ENCODE results near the gene FILIP1L.

FILIP1L gene

DNA sequence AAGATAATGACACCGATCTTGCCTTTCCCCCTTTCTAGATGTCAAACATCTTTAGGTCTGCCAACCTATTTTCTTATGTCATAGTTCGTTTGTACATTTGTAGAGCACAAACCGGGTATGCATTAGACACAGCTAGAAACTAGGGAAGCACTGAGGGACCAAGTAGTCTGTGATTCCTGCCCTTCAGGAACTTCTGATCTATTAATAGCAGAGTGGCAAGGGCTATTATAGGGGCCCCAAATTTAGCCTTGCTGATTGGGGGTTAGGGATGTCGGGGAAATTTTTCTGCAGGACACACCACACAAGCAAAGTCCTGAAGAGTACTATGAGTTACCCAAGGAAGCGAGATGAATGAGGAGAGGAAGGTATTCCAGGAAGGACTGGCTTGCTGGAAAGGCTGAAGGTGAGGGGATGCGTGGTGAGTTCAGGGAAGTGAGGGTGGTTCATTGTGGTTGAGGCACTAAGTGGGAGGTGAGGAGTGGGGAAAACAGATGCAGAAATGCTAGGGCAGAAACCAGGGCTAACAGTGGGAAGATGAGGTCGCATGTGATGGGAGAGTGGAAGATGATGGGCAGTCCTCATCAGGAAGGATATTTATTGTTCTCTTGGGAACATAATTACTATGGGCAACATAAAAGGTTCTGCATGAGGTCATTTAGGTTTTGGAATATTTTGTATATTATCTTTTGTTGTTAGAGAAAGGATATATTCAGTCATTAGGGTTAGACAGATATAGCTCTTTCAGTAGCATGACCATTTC is 152.4 kb downstream of the FILIP1L start:
- Histone ChIP-seq H3K4me3 (ENCODE audit: low read depth, low read length) (no peak overlapping the region), H3K27me3 (ENCODE audit: insufficient read depth, low read length) (no peaks in the 10 kb centered on the region), H3K79me2 (ENCODE audit: control insufficient read depth, insufficient read depth, low read length, unreplicated experiment) (no peaks in the 10 kb centered on the region), H3K27ac (ENCODE audit: low read depth, low read length) (0 out of 2 replicates have a peak overlapping the region, but pooled peaks have one; percentile 2), H3K36me3 (ENCODE audit: insufficient read depth, low read length) (no peaks in the 10 kb centered on the region), H3K4me1 (ENCODE audit: control insufficient read depth, insufficient read depth, low read length, unreplicated experiment) (peaks cover 24% of the 10 kb centered on the region), H2AFZ (ENCODE audit: low read length, unreplicated experiment) (no peak overlapping the region)

DNA sequence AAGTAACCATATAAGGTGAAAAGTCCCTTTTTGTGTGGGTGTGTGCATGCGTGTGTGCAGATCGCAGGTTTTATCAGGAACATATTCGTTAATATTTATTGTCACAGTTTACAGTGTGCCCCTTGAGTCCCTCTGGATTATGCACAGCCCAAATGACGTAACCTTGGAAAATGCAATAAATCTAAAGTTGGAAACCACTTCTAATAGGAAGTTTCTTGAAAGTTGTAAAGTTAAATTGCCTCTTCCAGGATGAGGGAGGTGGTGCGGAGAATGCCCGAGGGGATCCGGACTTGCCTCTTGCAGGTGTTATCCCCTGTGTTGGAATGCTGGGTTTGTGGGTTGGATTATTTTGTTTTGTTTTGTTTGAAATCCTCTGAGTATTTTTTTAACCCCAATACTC is 153.4 kb downstream of the FILIP1L start:
- Histone ChIP-seq H3K4me1 (ENCODE audit: control insufficient read depth, insufficient read depth, low read length, unreplicated experiment) (peaks cover 24% of the 10 kb centered on the region), H3K4me3 (ENCODE audit: low read depth, low read length) (no peak overlapping the region), H3K79me2 (ENCODE audit: control insufficient read depth, insufficient read depth, low read length, unreplicated experiment) (no peaks in the 10 kb centered on the region), H3K27me3 (ENCODE audit: insufficient read depth, low read length) (no peaks in the 10 kb centered on the region), H3K27ac (ENCODE audit: low read depth, low read length) (no peak overlapping the region), H3K36me3 (ENCODE audit: insufficient read depth, low read length) (no peaks in the 10 kb centered on the region), H2AFZ (ENCODE audit: low read length, unreplicated experiment) (no peak overlapping the region)

DNA sequence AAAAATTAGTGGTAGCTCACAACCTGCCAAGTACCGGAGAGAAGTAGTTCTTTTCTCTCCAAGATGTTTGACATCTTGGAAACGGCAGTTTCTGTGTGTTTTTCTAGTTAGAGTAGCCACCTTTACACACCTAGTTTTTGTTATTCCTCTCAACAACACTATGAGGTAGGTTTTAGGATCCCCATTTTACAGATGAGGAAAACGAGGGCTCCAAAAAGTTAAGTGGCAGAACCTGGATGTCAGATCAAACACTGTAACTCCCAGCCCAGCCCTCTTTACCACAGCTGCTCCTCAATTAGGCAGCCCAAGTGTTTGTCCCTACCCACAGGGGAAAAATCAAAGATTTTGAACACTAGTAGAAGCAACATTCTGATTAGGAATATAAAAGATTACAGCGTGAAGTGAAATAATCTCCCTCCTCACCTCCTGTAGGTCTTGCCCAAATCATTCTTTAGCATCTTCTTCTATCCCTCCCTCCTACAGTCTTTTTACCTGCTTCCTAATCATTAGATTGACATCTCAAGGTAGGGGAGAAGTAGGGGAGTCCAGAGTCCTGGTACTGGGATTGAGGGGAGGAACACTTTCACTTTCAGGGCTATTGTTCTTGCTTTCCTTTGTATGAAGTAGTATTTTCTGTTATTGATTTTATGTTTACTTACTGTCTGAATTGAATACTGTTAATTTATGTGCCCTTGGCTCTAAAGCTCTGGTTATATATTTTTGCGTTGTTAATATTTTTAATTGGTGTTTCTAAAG is 154.0 kb downstream of the FILIP1L start:
- Histone ChIP-seq H3K79me2 (ENCODE audit: control insufficient read depth, insufficient read depth, low read length, unreplicated experiment) (no peaks in the 10 kb centered on the region), H3K4me1 (ENCODE audit: control insufficient read depth, insufficient read depth, low read length, unreplicated experiment) (peaks cover 21% of the 10 kb centered on the region), H3K4me3 (ENCODE audit: low read depth, low read length) (peak overlapping the region; percentile 44), H3K27me3 (ENCODE audit: insufficient read depth, low read length) (no peaks in the 10 kb centered on the region), H2AFZ (ENCODE audit: low read length, unreplicated experiment) (no peak overlapping the region), H3K27ac (ENCODE audit: low read depth, low read length) (no peak overlapping the region), H3K36me3 (ENCODE audit: insufficient read depth, low read length) (no peaks in the 10 kb centered on the region)

DNA sequence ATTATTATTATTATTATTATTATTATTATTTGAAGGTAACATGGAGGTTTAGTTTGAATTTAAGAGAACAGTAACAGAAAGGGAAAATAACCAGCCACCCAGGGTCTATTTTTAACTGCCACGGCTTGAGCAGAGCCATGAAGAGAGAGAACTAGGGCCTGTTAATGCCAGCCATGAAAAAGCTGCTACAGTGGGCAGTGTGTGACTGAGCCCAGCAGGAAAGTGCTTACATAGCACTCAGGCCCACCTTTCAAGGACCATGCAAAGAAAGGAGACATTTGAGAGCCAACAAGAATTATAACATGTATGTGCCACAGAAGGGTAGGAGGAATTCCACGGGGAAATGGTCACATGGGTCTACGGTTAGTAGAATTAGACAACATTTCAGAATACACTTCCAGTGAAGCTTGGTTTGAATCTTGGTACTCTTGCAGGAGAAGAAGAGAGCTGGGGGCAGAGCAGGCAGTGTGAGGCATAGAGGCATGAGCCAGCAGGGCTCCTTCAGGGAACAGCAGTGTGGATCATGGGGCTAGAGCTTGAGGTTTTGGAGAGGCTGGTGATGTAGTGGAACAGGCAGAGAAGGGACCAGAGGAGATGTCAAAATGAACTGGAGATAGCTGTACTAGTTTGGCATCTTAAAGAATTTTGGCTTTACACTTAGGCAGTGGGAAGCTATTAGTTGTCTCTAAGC is 155.9 kb downstream of the FILIP1L start:
- Histone ChIP-seq H3K79me2 (ENCODE audit: control insufficient read depth, insufficient read depth, low read length, unreplicated experiment) (no peaks in the 10 kb centered on the region), H3K27me3 (ENCODE audit: insufficient read depth, low read length) (no peaks in the 10 kb centered on the region), H3K36me3 (ENCODE audit: insufficient read depth, low read length) (no peaks in the 10 kb centered on the region), H3K4me1 (ENCODE audit: control insufficient read depth, insufficient read depth, low read length, unreplicated experiment) (peaks cover 10% of the 10 kb centered on the region), H2AFZ (ENCODE audit: low read length, unreplicated experiment) (no peak overlapping the region), H3K27ac (ENCODE audit: low read depth, low read length) (no peak overlapping the region), H3K4me3 (ENCODE audit: low read depth, low read length) (no peak overlapping the region)

DNA sequence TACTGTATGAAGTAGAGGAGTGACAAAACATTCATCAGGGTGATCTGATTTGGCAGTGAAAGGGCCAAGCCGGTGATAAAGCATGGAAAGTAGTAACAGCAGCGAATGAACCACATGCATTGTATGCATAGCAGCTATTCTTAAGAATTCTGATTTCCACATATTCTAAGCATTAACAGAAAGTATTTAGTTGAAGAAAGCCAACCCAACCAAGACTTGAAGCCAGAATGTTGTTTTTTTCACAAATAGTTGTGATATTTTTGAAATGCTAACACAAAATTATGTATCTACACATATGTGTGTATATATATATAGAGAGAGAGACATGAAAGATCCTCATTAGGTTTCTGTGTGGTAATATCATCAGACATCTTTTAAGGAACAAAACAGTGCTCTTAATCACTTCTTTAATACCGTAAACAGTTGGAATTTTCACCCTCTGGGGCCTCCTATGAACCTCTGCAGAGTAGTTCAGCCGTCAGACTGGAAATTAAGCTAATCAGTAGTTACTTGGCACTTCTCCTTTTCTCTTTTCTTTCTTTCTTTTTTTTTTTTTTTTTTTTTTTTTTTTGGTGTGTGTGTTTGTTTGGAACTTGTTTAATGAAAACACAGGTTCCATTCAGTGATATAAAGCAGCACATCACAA is 157.0 kb downstream of the FILIP1L start:
- H3K79me2 ChIP-seq (ENCODE audit: control insufficient read depth, insufficient read depth, low read length, unreplicated experiment): no peaks in the 10 kb centered on the region

GRCh38 chr3:99955773-99956562 is 158.3 kb downstream of the FILIP1L start:
- Histone ChIP-seq H3K4me3 (ENCODE audit: low read depth, low read length) (no peak overlapping the region), H3K27ac (ENCODE audit: low read depth, low read length) (no peak overlapping the region), H3K36me3 (ENCODE audit: insufficient read depth, low read length) (no peaks in the 10 kb centered on the region), H3K4me1 (ENCODE audit: control insufficient read depth, insufficient read depth, low read length, unreplicated experiment) (peaks cover 4% of the 10 kb centered on the region), H2AFZ (ENCODE audit: low read length, unreplicated experiment) (no peak overlapping the region), H3K27me3 (ENCODE audit: insufficient read depth, low read length) (no peaks in the 10 kb centered on the region), H3K79me2 (ENCODE audit: control insufficient read depth, insufficient read depth, low read length, unreplicated experiment) (no peaks in the 10 kb centered on the region)

More for the DNA sequence above, 157.0 kb downstream of the FILIP1L start:
- Histone ChIP-seq H3K36me3 (ENCODE audit: insufficient read depth, low read length) (no peaks in the 10 kb centered on the region), H3K4me1 (ENCODE audit: control insufficient read depth, insufficient read depth, low read length, unreplicated experiment) (peaks cover 6% of the 10 kb centered on the region), H3K27ac (ENCODE audit: low read depth, low read length) (no peak overlapping the region), H3K4me3 (ENCODE audit: low read depth, low read length) (no peak overlapping the region), H2AFZ (ENCODE audit: low read length, unreplicated experiment) (no peak overlapping the region), H3K27me3 (ENCODE audit: insufficient read depth, low read length) (no peaks in the 10 kb centered on the region)

DNA sequence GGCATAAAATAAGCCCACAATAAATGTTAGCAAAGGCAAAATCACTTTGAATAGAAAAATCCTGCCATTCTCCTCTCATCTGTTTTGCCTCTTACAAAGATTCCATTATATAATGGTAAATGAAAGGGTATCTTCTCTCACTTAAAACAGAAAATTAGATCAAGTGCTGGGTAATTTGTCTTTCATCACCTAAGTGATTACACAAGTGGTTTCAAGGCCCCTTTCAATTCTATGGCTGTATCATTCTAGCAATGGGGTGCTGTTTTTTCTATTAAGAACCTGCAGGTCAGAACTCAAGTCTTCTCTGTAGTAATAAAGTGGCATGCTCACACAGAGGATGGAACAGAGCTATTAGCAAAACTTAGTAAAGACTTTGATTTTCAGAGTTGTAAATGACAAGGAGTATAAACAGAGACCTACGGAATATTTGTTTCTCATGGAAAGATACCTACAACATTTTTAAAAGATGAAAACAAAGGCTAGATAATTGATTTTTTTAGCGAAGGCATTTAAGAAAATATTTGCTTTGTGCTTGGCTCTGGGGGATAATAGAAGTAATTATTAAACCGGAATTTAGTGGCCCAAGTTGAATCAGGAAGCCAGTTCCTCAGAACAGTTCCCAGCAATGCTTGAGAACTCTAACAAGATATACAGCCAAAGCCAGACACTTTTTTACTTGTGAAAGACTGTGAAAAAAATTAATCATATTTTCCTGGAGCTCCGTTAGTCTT is 159.2 kb downstream of the FILIP1L start:
- H3K36me3 ChIP-seq (ENCODE audit: insufficient read depth, low read length): no peaks in the 10 kb centered on the region
- H3K4me1 ChIP-seq (ENCODE audit: control insufficient read depth, insufficient read depth, low read length, unreplicated experiment): no peaks in the 10 kb centered on the region
- H3K27ac ChIP-seq (ENCODE audit: low read depth, low read length): no peak overlapping the region
- no peaks in the 10 kb centered on the region for H3K79me2 ChIP-seq (ENCODE audit: control insufficient read depth, insufficient read depth, low read length, unreplicated experiment)
- H3K4me3 ChIP-seq (ENCODE audit: low read depth, low read length): no peak overlapping the region
- H3K27me3 ChIP-seq (ENCODE audit: insufficient read depth, low read length): no peaks in the 10 kb centered on the region
- no peak overlapping the region for H2AFZ ChIP-seq (ENCODE audit: low read length, unreplicated experiment)

- H3K27ac ChIP-seq (ENCODE audit: low read depth, low read length): no peak overlapping the region
- H3K4me1 ChIP-seq (ENCODE audit: control insufficient read depth, insufficient read depth, low read length, unreplicated experiment): peaks cover 4% of the 10 kb centered on the region
- H3K4me3 ChIP-seq (ENCODE audit: low read depth, low read length): no peak overlapping the region
- no peaks in the 10 kb centered on the region for H3K27me3 ChIP-seq (ENCODE audit: insufficient read depth, low read length)
- no peaks in the 10 kb centered on the region for H3K36me3 ChIP-seq (ENCODE audit: insufficient read depth, low read length)
- no peaks in the 10 kb centered on the region for H3K79me2 ChIP-seq (ENCODE audit: control insufficient read depth, insufficient read depth, low read length, unreplicated experiment)
- H2AFZ ChIP-seq (ENCODE audit: low read length, unreplicated experiment): no peak overlapping the region
These were observed 160.7 kb downstream of the FILIP1L start for GRCh38 chr3:99953596-99953995.

- Histone ChIP-seq H3K4me3 (ENCODE audit: low read depth, low read length) (no peak overlapping the region), H3K79me2 (ENCODE audit: control insufficient read depth, insufficient read depth, low read length, unreplicated experiment) (no peaks in the 10 kb centered on the region), H2AFZ (ENCODE audit: low read length, unreplicated experiment) (no peak overlapping the region), H3K4me1 (ENCODE audit: control insufficient read depth, insufficient read depth, low read length, unreplicated experiment) (peaks cover 4% of the 10 kb centered on the region), H3K36me3 (ENCODE audit: insufficient read depth, low read length) (no peaks in the 10 kb centered on the region), H3K27me3 (ENCODE audit: insufficient read depth, low read length) (no peaks in the 10 kb centered on the region), H3K27ac (ENCODE audit: low read depth, low read length) (no peak overlapping the region)
These were observed 162.0 kb downstream of the FILIP1L start for GRCh38 chr3:99952306-99952705.
